GM18505 (cell line): ENCODE data around the gene ODAD4.
"Not testable (repeated sequence)": the region's sequence is repeated elsewhere in the genome, so short reads cannot be mapped to it uniquely, and the experiment has no call there.

Experiments
- ATAC-seq: cut with Tn5 transposase; IDR thresholded peaks from one replicate; pipeline ENCODE4 v1.9.1; 2021; ENCODE audit not compliant: unreplicated experiment
- POLR2A ChIP-seq: IDR thresholded peaks from 4 replicates; pipeline ENCODE4 v1.6.1; 2011; ENCODE audit warnings: borderline replicate concordance; ENCODE audit not compliant: insufficient read depth, insufficient read length; ENCODE audit errors: extremely low read depth

The ODAD4 gene

GRCh38 chr17:42002792-42003301, 72.4 kb downstream of the ODAD4 start:
- no peak for ATAC-seq
- no peak for TF ChIP-seq POLR2A

GRCh38 chr17:42005166-42005565, 74.7 kb downstream of the ODAD4 start:
- TF ChIP-seq POLR2A, result no peak
- no peak for ATAC-seq

GRCh38 chr17:42009170-42009569, 78.8 kb downstream of the ODAD4 start:
- no peak for TF ChIP-seq POLR2A
- ATAC-seq, result no peak

GRCh38 chr17:42010266-42010680, 79.9 kb downstream of the ODAD4 start:
- not testable (repeated sequence) for ATAC-seq

- ATAC-seq, result no peak
- no peak for TF ChIP-seq POLR2A
These were observed 80.6 kb downstream of the ODAD4 start for GRCh38 chr17:42010898-42011516.

GRCh38 chr17:42012363-42012762, 81.9 kb downstream of the ODAD4 start:
- not testable (repeated sequence) for ATAC-seq

- ATAC-seq, result not testable (repeated sequence)
These were observed 83.3 kb downstream of the ODAD4 start for GRCh38 chr17:42013740-42014139.
